Fibroblast of skin of right biceps (primary cell): Measurements from ENCODE around the gene KIFBP.
"Not testable (repeated sequence)": the region's sequence is repeated elsewhere in the genome, so short reads cannot be mapped to it uniquely, and the experiment has no call there.

Source experiments
- DNase-seq: peaks from one replicate; pipeline ENCODE4 v3.0.0-alpha.2; 2013

KIFBP gene

GRCh38 chr10:69005704-69006485, 17.3 kb downstream of the KIFBP start:
- no peak for DNase-seq

- DNase-seq = no peak
Measured at GRCh38 chr10:69007260-69007659, 18.7 kb downstream of the KIFBP start.

GRCh38 chr10:69009360-69009759, 20.8 kb downstream of the KIFBP start:
- DNase-seq = peak; percentile 31

GRCh38 chr10:69010151-69010640, 21.6 kb downstream of the KIFBP start:
- DNase-seq = no peak

- DNase-seq = not testable (repeated sequence)
Measured at GRCh38 chr10:69012778-69013177, 24.2 kb downstream of the KIFBP start.

GRCh38 chr10:69014171-69014570, 25.6 kb downstream of the KIFBP start:
- DNase-seq = no peak

- no peak for DNase-seq
Measured at GRCh38 chr10:69018613-69019012, 30.0 kb downstream of the KIFBP start.

GRCh38 chr10:69022611-69023010, 34.0 kb downstream of the KIFBP start:
- DNase-seq = no peak

- DNase-seq = no peak
Measured at GRCh38 chr10:69025370-69025896, 36.8 kb downstream of the KIFBP start.

- DNase-seq = no peak
Measured at GRCh38 chr10:69033256-69033655, 44.7 kb downstream of the KIFBP start.

GRCh38 chr10:69037489-69037888, 48.9 kb downstream of the KIFBP start:
- no peak for DNase-seq

GRCh38 chr10:69040904-69041303, 52.3 kb downstream of the KIFBP start:
- not testable (repeated sequence) for DNase-seq

GRCh38 chr10:69042417-69042816, 53.8 kb downstream of the KIFBP start:
- DNase-seq = no peak

GRCh38 chr10:69042838-69043237, 54.2 kb downstream of the KIFBP start:
- no peak for DNase-seq

GRCh38 chr10:69043931-69044531, 55.4 kb downstream of the KIFBP start:
- no peak for DNase-seq

- no peak for DNase-seq
Measured at GRCh38 chr10:69044546-69044945, 55.9 kb downstream of the KIFBP start.

GRCh38 chr10:69045441-69046300, 57.1 kb downstream of the KIFBP start:
- DNase-seq = no peak

- DNase-seq = no peak
Measured at GRCh38 chr10:69047111-69047832, 58.7 kb downstream of the KIFBP start.

- peak; percentile 53 for DNase-seq
Measured at GRCh38 chr10:69048103-69048502, 59.5 kb downstream of the KIFBP start.

- no peak for DNase-seq
Measured at GRCh38 chr10:69049566-69049961, 61.0 kb downstream of the KIFBP start.

GRCh38 chr10:69051303-69051702, 62.7 kb downstream of the KIFBP start:
- peak; percentile 72 for DNase-seq

GRCh38 chr10:69051710-69052487, 63.3 kb downstream of the KIFBP start:
- DNase-seq = no peak
